ENCODE results near the gene FCHSD2.

DNA sequence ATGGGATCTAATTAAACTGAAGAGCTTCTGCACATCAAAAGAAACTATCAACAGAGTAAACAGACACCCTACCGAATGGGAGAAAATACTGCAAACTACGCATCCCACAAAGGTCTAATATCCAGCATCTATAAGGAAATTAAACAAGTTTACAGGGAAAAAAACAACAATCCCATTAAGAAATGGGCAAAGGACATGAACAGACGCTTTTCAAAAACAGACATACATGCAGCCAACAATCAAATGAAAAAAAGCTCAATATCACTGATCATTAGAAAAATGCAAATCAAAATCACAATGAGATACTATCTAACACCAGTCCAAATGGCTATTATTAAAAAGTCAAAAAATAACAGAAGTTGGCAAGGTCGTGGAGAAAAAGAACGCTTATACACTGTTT, 117.5 kb downstream of the FCHSD2 start:
- TF ChIP-seq, protein P1, sequence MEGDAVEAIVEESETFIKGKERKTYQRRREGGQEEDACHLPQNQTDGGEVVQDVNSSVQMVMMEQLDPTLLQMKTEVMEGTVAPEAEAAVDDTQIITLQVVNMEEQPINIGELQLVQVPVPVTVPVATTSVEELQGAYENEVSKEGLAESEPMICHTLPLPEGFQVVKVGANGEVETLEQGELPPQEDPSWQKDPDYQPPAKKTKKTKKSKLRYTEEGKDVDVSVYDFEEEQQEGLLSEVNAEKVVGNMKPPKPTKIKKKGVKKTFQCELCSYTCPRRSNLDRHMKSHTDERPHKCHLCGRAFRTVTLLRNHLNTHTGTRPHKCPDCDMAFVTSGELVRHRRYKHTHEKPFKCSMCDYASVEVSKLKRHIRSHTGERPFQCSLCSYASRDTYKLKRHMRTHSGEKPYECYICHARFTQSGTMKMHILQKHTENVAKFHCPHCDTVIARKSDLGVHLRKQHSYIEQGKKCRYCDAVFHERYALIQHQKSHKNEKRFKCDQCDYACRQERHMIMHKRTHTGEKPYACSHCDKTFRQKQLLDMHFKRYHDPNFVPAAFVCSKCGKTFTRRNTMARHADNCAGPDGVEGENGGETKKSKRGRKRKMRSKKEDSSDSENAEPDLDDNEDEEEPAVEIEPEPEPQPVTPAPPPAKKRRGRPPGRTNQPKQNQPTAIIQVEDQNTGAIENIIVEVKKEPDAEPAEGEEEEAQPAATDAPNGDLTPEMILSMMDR (IDR thresholded peaks at IDR 0.05) = no peak
- TF ChIP-seq POLR2A (IDR thresholded peaks at IDR 0.05) = no peak
